H9 (cell line): ENCODE measurements around the gene DPM2. TPM values are rescaled to one million over a fixed set of nuclear protein-coding genes. Genes with fewer than 3 reads are reported as not detected.

Experiments used
- DNase-seq: peaks from one replicate; pipeline ENCODE4 v3.0.0-alpha.2; 2017
- H2AFZ ChIP-seq: one replicate; pipeline ENCODE4 v1.6.1; 2013; ENCODE audit warnings: mild to moderate bottlenecking, low read length, control low read depth, moderate library complexity
- H2AK5ac ChIP-seq: 2 replicates; pipeline ENCODE4 v1.6.1; 2013; ENCODE audit warnings: low read length, control low read depth, mixed read lengths; ENCODE audit not compliant: insufficient read length
- H2BK120ac ChIP-seq: one replicate; pipeline ENCODE4 v1.6.1; 2013; ENCODE audit warnings: low read depth, mild to moderate bottlenecking, low read length, control low read depth, inconsistent platforms; ENCODE audit not compliant: poor library complexity, severe bottlenecking
- H2BK12ac ChIP-seq: 2 replicates; pipeline ENCODE4 v1.6.1; 2013; ENCODE audit warnings: low read length, control low read depth, mixed read lengths, low read depth; ENCODE audit not compliant: insufficient read length
- H2BK15ac ChIP-seq: 2 replicates; pipeline ENCODE4 v1.6.1; 2013; ENCODE audit warnings: low read depth, low read length, control low read depth
- H2BK20ac ChIP-seq: one replicate; pipeline ENCODE4 v1.6.1; 2013; ENCODE audit warnings: low read depth, mild to moderate bottlenecking, low read length, control low read depth, inconsistent platforms; ENCODE audit not compliant: poor library complexity, severe bottlenecking
- H2BK5ac ChIP-seq: 2 replicates; pipeline ENCODE4 v1.6.1; 2013; ENCODE audit warnings: low read length, control low read depth, mixed read lengths; ENCODE audit not compliant: insufficient read length
- H3K14ac ChIP-seq: 2 replicates; pipeline ENCODE4 v1.6.1; 2013; ENCODE audit warnings: low read length, control low read depth; ENCODE audit not compliant: insufficient read depth
- H3K18ac ChIP-seq: 2 replicates; pipeline ENCODE4 v1.6.1; 2013; ENCODE audit warnings: low read depth, mild to moderate bottlenecking, mixed read lengths, low read length, control low read depth; ENCODE audit not compliant: insufficient read length
- H3K23ac ChIP-seq: 2 replicates; pipeline ENCODE4 v1.6.1; 2013; ENCODE audit warnings: low read length, control low read depth, mixed read lengths, low read depth; ENCODE audit not compliant: insufficient read length
- H3K23me2 ChIP-seq: 2 replicates; pipeline ENCODE4 v1.6.1; 2013; ENCODE audit warnings: low read depth, mild to moderate bottlenecking, mixed read lengths, low read length, control low read depth; ENCODE audit not compliant: insufficient read length, poor library complexity, severe bottlenecking
- H3K27ac ChIP-seq: 2 replicates; pipeline ENCODE4 v1.5.1; 2013; ENCODE audit warnings: low read length, control low read depth, mixed read lengths, low read depth; ENCODE audit not compliant: insufficient read length
- H3K27me3 ChIP-seq: 2 replicates; pipeline ENCODE4 v1.6.1; 2013; ENCODE audit warnings: low read length, control low read depth, inconsistent platforms; ENCODE audit not compliant: insufficient read depth
- H3K4ac ChIP-seq: 2 replicates; pipeline ENCODE4 v1.6.1; 2013; ENCODE audit warnings: low read depth, mild to moderate bottlenecking, control low read depth, inconsistent platforms, low read length, moderate library complexity
- H3K4me1 ChIP-seq: 2 replicates; pipeline ENCODE4 v1.6.1; 2013; ENCODE audit warnings: low read length, control low read depth, inconsistent platforms; ENCODE audit not compliant: insufficient read depth
- H3K4me2 ChIP-seq: 2 replicates; pipeline ENCODE4 v1.6.1; 2013; ENCODE audit warnings: low read length, control low read depth, mixed read lengths; ENCODE audit not compliant: insufficient read length, insufficient read depth
- H3K56ac ChIP-seq: 2 replicates; pipeline ENCODE4 v1.6.1; 2013; ENCODE audit warnings: low read depth, mild to moderate bottlenecking, mixed read lengths, low read length, control low read depth; ENCODE audit not compliant: insufficient read length
- H3K79me1 ChIP-seq: 2 replicates; pipeline ENCODE4 v1.6.1; 2013; ENCODE audit warnings: low read depth, mild to moderate bottlenecking, moderate library complexity, low read length, control low read depth, inconsistent platforms; ENCODE audit not compliant: insufficient read depth, poor library complexity, severe bottlenecking
- H3K79me2 ChIP-seq: 2 replicates; pipeline ENCODE4 v1.6.1; 2013; ENCODE audit warnings: low read length, control low read depth, inconsistent platforms; ENCODE audit not compliant: insufficient read depth
- H3K9ac ChIP-seq: 2 replicates; pipeline ENCODE4 v1.6.1; 2013; ENCODE audit warnings: low read length, control low read depth, mixed read lengths; ENCODE audit not compliant: insufficient read length; ENCODE audit errors: extremely low read depth
- H3K9me3 ChIP-seq: one replicate; pipeline ENCODE4 v1.6.1; 2013; ENCODE audit warnings: low read depth, low read length, inconsistent platforms; ENCODE audit not compliant: control insufficient read depth
- H3T11ph ChIP-seq: one replicate; pipeline ENCODE4 v1.6.1; 2013; ENCODE audit warnings: mild to moderate bottlenecking, low read length, control low read depth, inconsistent platforms
- H4K20me1 ChIP-seq: one replicate; pipeline ENCODE4 v1.6.1; 2013; ENCODE audit not compliant: control insufficient read depth, insufficient read length, insufficient read depth
- H4K5ac ChIP-seq: 2 replicates; pipeline ENCODE4 v1.6.1; 2013; ENCODE audit warnings: low read depth, mild to moderate bottlenecking, mixed read lengths, low read length, control low read depth; ENCODE audit not compliant: insufficient read length
- H4K8ac ChIP-seq: replicated peaks from 2 replicates; pipeline ENCODE4 v1.6.1; 2013; ENCODE audit warnings: low read length, control low read depth, mixed read lengths, low read depth; ENCODE audit not compliant: insufficient read length
- H4K91ac ChIP-seq: 2 replicates; pipeline ENCODE4 v1.6.1; 2013; ENCODE audit warnings: low read depth, mild to moderate bottlenecking, moderate library complexity, mixed read lengths, low read length, control low read depth; ENCODE audit not compliant: insufficient read length
- H3K27ac Mint-ChIP-seq, 3 experiments: 2 replicates in 2 of 3; 3 replicates in 1 of 3; pipeline ENCODE4 v1.8.0; 2020 to 2021; ENCODE audit warnings: mixed read lengths in 3 of 3, mild to moderate bottlenecking in 1 of 3, moderate library complexity in 1 of 3
- H3K27me3 Mint-ChIP-seq: 2 replicates; pipeline ENCODE4 v1.8.0; 2021; ENCODE audit warnings: low read depth, mild to moderate bottlenecking, moderate library complexity, mixed read lengths
- H3K36me3 Mint-ChIP-seq, 3 experiments: 2 replicates in 2 of 3; 3 replicates in 1 of 3; pipeline ENCODE4 v1.8.0; 2020 to 2021; ENCODE audit warnings: low read depth in 3 of 3, mixed read lengths in 3 of 3; ENCODE audit not compliant: insufficient read depth in 1 of 3
- H3K4me1 Mint-ChIP-seq, 2 experiments: 2 replicates each; pipeline ENCODE4 v1.8.0; 2020; ENCODE audit warnings: mixed read lengths in 2 of 2
- H3K4me3 Mint-ChIP-seq, 2 experiments: 2 replicates in 1 of 2; 3 replicates in 1 of 2; pipeline ENCODE4 v1.8.0; 2020 to 2021; ENCODE audit warnings: mild to moderate bottlenecking in 2 of 2, mixed read lengths in 2 of 2, moderate library complexity in 1 of 2
- H3K9me3 Mint-ChIP-seq, 2 experiments: 2 replicates in 1 of 2; 3 replicates in 1 of 2; pipeline ENCODE4 v1.8.0; 2020; ENCODE audit warnings: mild to moderate bottlenecking in 2 of 2, mixed read lengths in 2 of 2, moderate library complexity in 1 of 2
- WGBS: extraction: QIAGEN DNeasy Blood & Tissue Kit; methylation state at CpG from one replicate; pipeline ENCODE4 v1.1.7; 2013; ENCODE audit warnings: missing lambda C conversion rate, low lambda C conversion rate, mixed read lengths; ENCODE audit not compliant: insufficient read length; ENCODE audit errors: extremely low coverage; 5-methylcytosine and 5-hydroxymethylcytosine counted together
- total RNA-seq: library from RNA; stranded (reverse); gene quantifications from 2 replicates; pipeline ENCODE4 v1.2.1, GENCODE V29; 2021
- TF ChIP-seq, protein P1 (sequence below): fragments of 200-600 bp; sonication (generic); conservative IDR thresholded peaks from 3 replicates; pipeline ENCODE4 v1.8.0; 2021; ENCODE audit warnings: antibody characterized with exemption, mild to moderate bottlenecking

The DPM2 gene
- total RNA-seq, 1 experiment from 2014 or later: 46.1 TPM

DNA sequence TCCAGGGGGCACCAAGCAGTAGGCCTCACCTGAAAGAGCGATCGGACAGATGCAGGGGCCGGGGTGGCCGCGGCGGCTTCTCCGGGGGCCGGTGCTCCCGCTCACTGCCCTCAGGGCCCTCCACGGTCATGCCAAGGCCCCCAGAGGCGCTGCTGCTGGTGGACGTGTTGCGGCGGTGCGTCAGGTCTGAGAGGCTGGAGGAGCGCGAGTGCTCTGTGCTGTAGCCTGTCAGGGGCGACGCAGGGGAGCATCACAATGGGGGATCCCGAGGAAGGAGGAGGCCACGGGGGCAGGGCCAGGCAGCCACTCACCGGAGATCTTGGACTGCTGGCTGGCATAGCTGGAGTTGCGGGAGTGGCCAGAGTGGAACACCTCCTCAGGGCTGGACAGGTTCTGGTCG, 7.7 kb upstream of the DPM2 start:
- Histone ChIP-seq H2BK120ac (no peak overlapping the region), H3K4me1 (no peaks in the 10 kb centered on the region), H2AFZ (no peak overlapping the region), H4K5ac (no peak overlapping the region), H3K56ac (no peak overlapping the region), H4K8ac (no peak overlapping the region), H3K4me2 (no peak overlapping the region), H3T11ph (no peak overlapping the region), H2BK5ac (no peak overlapping the region), H3K14ac (no peak overlapping the region), H2BK12ac (no peak overlapping the region), H3K9me3 (no peaks in the 10 kb centered on the region), H3K27ac (no peak overlapping the region), H3K23me2 (no peaks in the 10 kb centered on the region), H2BK20ac (no peak overlapping the region), H3K79me2 (no peaks in the 10 kb centered on the region), H3K18ac (no peak overlapping the region), H4K91ac (no peak overlapping the region), H2AK5ac (no peak overlapping the region), H3K27me3 (no peaks in the 10 kb centered on the region), H3K79me1 (no peaks in the 10 kb centered on the region), H3K4ac (no peak overlapping the region), H3K9ac (no peak overlapping the region), H4K20me1 (no peaks in the 10 kb centered on the region), H2BK15ac (no peak overlapping the region), H3K23ac (no peak overlapping the region)
- Mint-ChIP-seq H3K36me3 (peaks cover 12 to 57% (median 44%) of the 10 kb centered on the region in 3 experiments), H3K9me3 (no peaks in the 10 kb centered on the region), H3K4me1 (peaks cover 8 to 33% of the 10 kb centered on the region in 2 experiments), H3K27me3 (no peaks in the 10 kb centered on the region), H3K4me3 (no peak overlapping the region), H3K27ac (no peak overlapping the region; a peak in 1 of 7 replicates)
- DNase-seq: no peak
- no CpG with 5 or more reads among the region's 24 CpGs for WGBS
- TF ChIP-seq, protein P1, sequence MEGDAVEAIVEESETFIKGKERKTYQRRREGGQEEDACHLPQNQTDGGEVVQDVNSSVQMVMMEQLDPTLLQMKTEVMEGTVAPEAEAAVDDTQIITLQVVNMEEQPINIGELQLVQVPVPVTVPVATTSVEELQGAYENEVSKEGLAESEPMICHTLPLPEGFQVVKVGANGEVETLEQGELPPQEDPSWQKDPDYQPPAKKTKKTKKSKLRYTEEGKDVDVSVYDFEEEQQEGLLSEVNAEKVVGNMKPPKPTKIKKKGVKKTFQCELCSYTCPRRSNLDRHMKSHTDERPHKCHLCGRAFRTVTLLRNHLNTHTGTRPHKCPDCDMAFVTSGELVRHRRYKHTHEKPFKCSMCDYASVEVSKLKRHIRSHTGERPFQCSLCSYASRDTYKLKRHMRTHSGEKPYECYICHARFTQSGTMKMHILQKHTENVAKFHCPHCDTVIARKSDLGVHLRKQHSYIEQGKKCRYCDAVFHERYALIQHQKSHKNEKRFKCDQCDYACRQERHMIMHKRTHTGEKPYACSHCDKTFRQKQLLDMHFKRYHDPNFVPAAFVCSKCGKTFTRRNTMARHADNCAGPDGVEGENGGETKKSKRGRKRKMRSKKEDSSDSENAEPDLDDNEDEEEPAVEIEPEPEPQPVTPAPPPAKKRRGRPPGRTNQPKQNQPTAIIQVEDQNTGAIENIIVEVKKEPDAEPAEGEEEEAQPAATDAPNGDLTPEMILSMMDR: no peak
